Activated CD4-positive, alpha-beta memory T cell treated with anti-CD3 and anti-CD28 coated beads for 36 hours (primary cell): ENCODE results near the gene PLPP4. TPM values are rescaled to one million over a fixed set of nuclear protein-coding genes. Genes with fewer than 3 reads are reported as not detected.

Experiments
- CTCF ChIA-PET: fragments of 350-600 bp; sonication (Branson Sonifier 250); formaldehyde crosslinking; loops from one replicate; lab custom pipeline; 2021; ENCODE audit warnings: antibody characterized with exemption, inconsistent platforms; lab: Charles Lee
- POLR2A ChIA-PET: fragments of 350-600 bp; sonication (Branson Sonifier 250); formaldehyde crosslinking; loops from one replicate; lab custom pipeline; 2021; ENCODE audit warnings: antibody characterized with exemption; lab: Charles Lee
- DNase-seq: peaks from one replicate; pipeline ENCODE4 v3.0.0-alpha.2; 2020
- H3K27ac Mint-ChIP-seq: one replicate; pipeline ENCODE4 v1.8.0; 2021; ENCODE audit warnings: mixed read lengths
- H3K27me3 Mint-ChIP-seq: one replicate; pipeline ENCODE4 v1.8.0; 2021; ENCODE audit warnings: mixed read lengths
- H3K36me3 Mint-ChIP-seq: one replicate; pipeline ENCODE4 v1.8.0; 2021; ENCODE audit warnings: mixed read lengths
- H3K4me1 Mint-ChIP-seq: one replicate; pipeline ENCODE4 v1.8.0; 2021; ENCODE audit warnings: low read depth, mixed read lengths
- H3K4me3 Mint-ChIP-seq: one replicate; pipeline ENCODE4 v1.8.0; 2021; ENCODE audit warnings: mild to moderate bottlenecking, mixed read lengths
- H3K9me3 Mint-ChIP-seq: one replicate; pipeline ENCODE4 v1.8.0; 2021; ENCODE audit warnings: mixed read lengths
- intact Hi-C: fragments of 100-400 bp; cut with micrococcal nuclease; formaldehyde crosslinking; loops from one replicate; pipeline ENCODE4 v1.15.1; 2023
- total RNA-seq, 2 experiments: library from RNA; stranded (reverse); gene quantifications; one replicate each; pipeline ENCODE4 v1.2.3, GENCODE V29; 2021

The PLPP4 gene
- total RNA-seq, 2 experiments from 2014 or later: not detected

- Mint-ChIP-seq H3K9me3 (no peaks in the 10 kb centered on the region), H3K27ac (no peak overlapping the region), H3K4me3 (no peak overlapping the region), H3K27me3 (peaks cover 19% of the 10 kb centered on the region), H3K4me1 (no peaks in the 10 kb centered on the region), H3K36me3 (no peaks in the 10 kb centered on the region)
- ChIA-PET CTCF (no interaction called here), POLR2A (no interaction called here)
- no peak for DNase-seq
- intact Hi-C loops: no loop called here
Observed at GRCh38 chr10:120459185-120459584, 2.2 kb downstream of the PLPP4 start.

GRCh38 chr10:120460186-120460585, 3.2 kb downstream of the PLPP4 start:
- no peaks in the 10 kb centered on the region for H3K36me3 Mint-ChIP-seq
- H3K9me3 Mint-ChIP-seq: no peaks in the 10 kb centered on the region
- no peak overlapping the region for H3K27ac Mint-ChIP-seq
- no peaks in the 10 kb centered on the region for H3K4me1 Mint-ChIP-seq
- no peak for DNase-seq
- H3K4me3 Mint-ChIP-seq: no peak overlapping the region
- CTCF ChIA-PET: no interaction called here
- H3K27me3 Mint-ChIP-seq: peaks cover 19% of the 10 kb centered on the region
- POLR2A ChIA-PET: no interaction called here
- intact Hi-C loops: no loop called here

GRCh38 chr10:120460776-120461175, 3.7 kb downstream of the PLPP4 start:
- H3K36me3 Mint-ChIP-seq: no peaks in the 10 kb centered on the region
- H3K9me3 Mint-ChIP-seq: no peaks in the 10 kb centered on the region
- CTCF ChIA-PET: no interaction called here
- H3K27ac Mint-ChIP-seq: no peak overlapping the region
- H3K4me3 Mint-ChIP-seq: no peak overlapping the region
- H3K27me3 Mint-ChIP-seq: peaks cover 18% of the 10 kb centered on the region
- no peaks in the 10 kb centered on the region for H3K4me1 Mint-ChIP-seq
- POLR2A ChIA-PET: no interaction called here
- intact Hi-C loops: no loop called here
- DNase-seq: no peak

- POLR2A ChIA-PET: no interaction called here
- Mint-ChIP-seq H3K27me3 (peaks cover 10% of the 10 kb centered on the region), H3K9me3 (no peaks in the 10 kb centered on the region), H3K4me3 (no peak overlapping the region), H3K4me1 (no peaks in the 10 kb centered on the region), H3K27ac (no peak overlapping the region), H3K36me3 (no peaks in the 10 kb centered on the region)
- intact Hi-C loops: no loop called here
- CTCF ChIA-PET: no interaction called here
- no peak for DNase-seq
Observed at GRCh38 chr10:120462018-120462682, 5.1 kb downstream of the PLPP4 start.

GRCh38 chr10:120465138-120465537, 8.1 kb downstream of the PLPP4 start:
- Mint-ChIP-seq H3K4me3 (no peak overlapping the region), H3K9me3 (no peaks in the 10 kb centered on the region), H3K27ac (no peak overlapping the region), H3K36me3 (no peaks in the 10 kb centered on the region), H3K4me1 (no peaks in the 10 kb centered on the region), H3K27me3 (no peaks in the 10 kb centered on the region)
- ChIA-PET CTCF (no interaction called here), POLR2A (no interaction called here)
- DNase-seq: no peak
- intact Hi-C loops: no loop called here

- no peak for DNase-seq
- no peak overlapping the region for H3K4me3 Mint-ChIP-seq
- POLR2A ChIA-PET: no interaction called here
- H3K4me1 Mint-ChIP-seq: no peaks in the 10 kb centered on the region
- H3K9me3 Mint-ChIP-seq: no peaks in the 10 kb centered on the region
- no peak overlapping the region for H3K27ac Mint-ChIP-seq
- H3K36me3 Mint-ChIP-seq: no peaks in the 10 kb centered on the region
- no peaks in the 10 kb centered on the region for H3K27me3 Mint-ChIP-seq
- intact Hi-C loops: no loop called here
- CTCF ChIA-PET: no interaction called here
Observed at GRCh38 chr10:120466006-120466405, 9.0 kb downstream of the PLPP4 start.

- H3K27ac Mint-ChIP-seq: no peak overlapping the region
- H3K36me3 Mint-ChIP-seq: no peaks in the 10 kb centered on the region
- intact Hi-C loops: no loop called here
- CTCF ChIA-PET: no interaction called here
- POLR2A ChIA-PET: no interaction called here
- no peak for DNase-seq
- H3K4me1 Mint-ChIP-seq: no peaks in the 10 kb centered on the region
- H3K4me3 Mint-ChIP-seq: no peak overlapping the region
- H3K9me3 Mint-ChIP-seq: peaks cover 9% of the 10 kb centered on the region
- H3K27me3 Mint-ChIP-seq: no peaks in the 10 kb centered on the region
Observed at GRCh38 chr10:120473593-120473992, 16.6 kb downstream of the PLPP4 start.

- ChIA-PET POLR2A (no interaction called here), CTCF (no interaction called here)
- no peak overlapping the region for H3K4me3 Mint-ChIP-seq
- no peaks in the 10 kb centered on the region for H3K4me1 Mint-ChIP-seq
- no peaks in the 10 kb centered on the region for H3K36me3 Mint-ChIP-seq
- H3K27ac Mint-ChIP-seq: no peak overlapping the region
- no peak for DNase-seq
- peaks cover 4% of the 10 kb centered on the region for H3K27me3 Mint-ChIP-seq
- intact Hi-C loops: no loop called here
- peaks cover 9% of the 10 kb centered on the region for H3K9me3 Mint-ChIP-seq
Observed at GRCh38 chr10:120474956-120475355, 17.9 kb downstream of the PLPP4 start.

- ChIA-PET CTCF (no interaction called here), POLR2A (no interaction called here)
- intact Hi-C loops: no loop called here
- Mint-ChIP-seq H3K9me3 (peaks cover 9% of the 10 kb centered on the region), H3K4me3 (no peak overlapping the region), H3K36me3 (no peaks in the 10 kb centered on the region), H3K4me1 (no peaks in the 10 kb centered on the region), H3K27ac (no peak overlapping the region), H3K27me3 (peaks cover 4% of the 10 kb centered on the region)
- no peak for DNase-seq
Observed at GRCh38 chr10:120475844-120476791, 19.1 kb downstream of the PLPP4 start.

GRCh38 chr10:120477021-120477742, 20.2 kb downstream of the PLPP4 start:
- ChIA-PET POLR2A (no interaction called here), CTCF (no interaction called here)
- H3K9me3 Mint-ChIP-seq: peaks cover 7% of the 10 kb centered on the region
- no peak overlapping the region for H3K4me3 Mint-ChIP-seq
- no peak overlapping the region for H3K27ac Mint-ChIP-seq
- DNase-seq: no peak
- H3K4me1 Mint-ChIP-seq: no peaks in the 10 kb centered on the region
- intact Hi-C loops: no loop called here
- no peaks in the 10 kb centered on the region for H3K36me3 Mint-ChIP-seq
- H3K27me3 Mint-ChIP-seq: peaks cover 4% of the 10 kb centered on the region

- Mint-ChIP-seq H3K27ac (no peak overlapping the region), H3K36me3 (no peaks in the 10 kb centered on the region), H3K4me1 (no peaks in the 10 kb centered on the region), H3K4me3 (no peak overlapping the region), H3K9me3 (peaks cover 6% of the 10 kb centered on the region), H3K27me3 (peaks cover 4% of the 10 kb centered on the region)
- ChIA-PET CTCF (no interaction called here), POLR2A (no interaction called here)
- intact Hi-C loops: no loop called here
- no peak for DNase-seq
Observed at GRCh38 chr10:120477743-120478141, 20.7 kb downstream of the PLPP4 start.

- Mint-ChIP-seq H3K27ac (no peak overlapping the region), H3K36me3 (no peaks in the 10 kb centered on the region), H3K4me1 (no peaks in the 10 kb centered on the region), H3K9me3 (peaks cover 6% of the 10 kb centered on the region), H3K4me3 (no peak overlapping the region), H3K27me3 (peaks cover 4% of the 10 kb centered on the region)
- ChIA-PET POLR2A (no interaction called here), CTCF (no interaction called here)
- no peak for DNase-seq
- intact Hi-C loops: no loop called here
Observed at GRCh38 chr10:120478386-120478785, 21.4 kb downstream of the PLPP4 start.
